Progenitor cell of endocrine pancreas (in vitro differentiated cells): ENCODE results near the gene GSTM3. TPM values are rescaled to one million over a fixed set of nuclear protein-coding genes. Genes with fewer than 3 reads are reported as not detected.

ENCODE experiments used
- DNase-seq: peaks from one replicate; pipeline ENCODE4 v3.0.0; 2021; ENCODE audit warnings: low spot score; ENCODE audit not compliant: unreplicated experiment
- H3K27ac Mint-ChIP-seq: 2 replicates; pipeline ENCODE4 v1.8.0; 2021; ENCODE audit warnings: mild to moderate bottlenecking, moderate library complexity, mixed read lengths
- H3K27me3 Mint-ChIP-seq: 2 replicates; pipeline ENCODE4 v1.8.0; 2021; ENCODE audit warnings: mixed read lengths
- H3K36me3 Mint-ChIP-seq: 2 replicates; pipeline ENCODE4 v1.8.0; 2022; ENCODE audit warnings: mixed read lengths; ENCODE audit not compliant: insufficient read depth
- H3K4me1 Mint-ChIP-seq: 2 replicates; pipeline ENCODE4 v1.8.0; 2021; ENCODE audit warnings: low read depth, mixed read lengths
- H3K4me3 Mint-ChIP-seq: 2 replicates; pipeline ENCODE4 v1.8.0; 2021; ENCODE audit warnings: low read depth, mild to moderate bottlenecking, moderate library complexity, mixed read lengths
- H3K9me3 Mint-ChIP-seq: 2 replicates; pipeline ENCODE4 v1.8.0; 2021; ENCODE audit warnings: low read depth, mixed read lengths
- CTCF ChIP-seq: fragments of 200-600 bp; sonication (generic); IDR thresholded peaks from one replicate; pipeline ENCODE4 v1.5.0; 2021; ENCODE audit warnings: antibody characterized with exemption, mild to moderate bottlenecking; ENCODE audit not compliant: unreplicated experiment
- total RNA-seq: library from RNA; stranded (reverse); gene quantifications from 2 replicates; pipeline ENCODE4 v1.2.1, GENCODE V29; 2021

The GSTM3 gene
- total RNA-seq, 1 donor from 2014 or later: 83.1 TPM

GRCh38 chr1:109780982-109781381, 40.1 kb upstream of the GSTM3 start:
- H3K27ac Mint-ChIP-seq: no peak overlapping the region
- H3K4me3 Mint-ChIP-seq: no peak overlapping the region

GRCh38 chr1:109777980-109778625, 37.3 kb upstream of the GSTM3 start:
- peaks cover 8% of the 10 kb centered on the region for H3K4me1 Mint-ChIP-seq
- H3K4me3 Mint-ChIP-seq: no peak overlapping the region
- TF ChIP-seq CTCF: no peak
- H3K27me3 Mint-ChIP-seq: no peaks in the 10 kb centered on the region
- H3K9me3 Mint-ChIP-seq: peaks cover 4% of the 10 kb centered on the region
- DNase-seq: no peak
- H3K27ac Mint-ChIP-seq: no peak overlapping the region
- H3K36me3 Mint-ChIP-seq: peaks cover 2% of the 10 kb centered on the region

More at GRCh38 chr1:109780982-109781381, 40.1 kb upstream of the GSTM3 start:
- Mint-ChIP-seq H3K9me3 (peaks cover 4% of the 10 kb centered on the region), H3K27me3 (no peaks in the 10 kb centered on the region), H3K36me3 (peaks cover 2% of the 10 kb centered on the region), H3K4me1 (peaks cover 15% of the 10 kb centered on the region)
- DNase-seq: no peak
- no peak for TF ChIP-seq CTCF

DNA sequence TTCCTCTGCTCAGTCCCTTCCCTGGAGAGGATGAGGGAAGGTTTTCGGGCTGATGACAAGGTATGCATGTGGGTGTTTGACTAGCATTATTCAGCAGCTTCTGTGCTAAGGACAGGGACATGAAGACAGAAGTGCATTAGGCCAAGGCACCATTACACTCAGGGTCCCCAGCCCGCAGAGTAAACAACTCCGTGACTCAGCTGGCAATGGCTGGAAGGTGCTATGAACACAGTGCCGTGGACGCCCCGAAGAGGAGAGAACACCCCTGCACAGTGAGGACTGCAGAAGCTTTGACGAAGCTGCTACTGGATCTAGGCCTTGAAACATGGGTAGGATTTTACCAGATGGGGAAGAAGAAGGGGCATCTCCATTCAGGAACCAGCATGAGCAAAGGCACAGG, 36.6 kb upstream of the GSTM3 start:
- no peaks in the 10 kb centered on the region for H3K27me3 Mint-ChIP-seq
- peaks cover 2% of the 10 kb centered on the region for H3K36me3 Mint-ChIP-seq
- H3K4me3 Mint-ChIP-seq: no peak overlapping the region
- DNase-seq: no peak
- no peak overlapping the region for H3K27ac Mint-ChIP-seq
- TF ChIP-seq CTCF: no peak
- peaks cover 4% of the 10 kb centered on the region for H3K9me3 Mint-ChIP-seq
- peaks cover 1% of the 10 kb centered on the region for H3K4me1 Mint-ChIP-seq

- H3K27ac Mint-ChIP-seq: no peak overlapping the region
- TF ChIP-seq CTCF: peak; percentile 96
- DNase-seq: peak; percentile 76
Measured at GRCh38 chr1:109776911-109777310, 36.1 kb upstream of the GSTM3 start.

DNA sequence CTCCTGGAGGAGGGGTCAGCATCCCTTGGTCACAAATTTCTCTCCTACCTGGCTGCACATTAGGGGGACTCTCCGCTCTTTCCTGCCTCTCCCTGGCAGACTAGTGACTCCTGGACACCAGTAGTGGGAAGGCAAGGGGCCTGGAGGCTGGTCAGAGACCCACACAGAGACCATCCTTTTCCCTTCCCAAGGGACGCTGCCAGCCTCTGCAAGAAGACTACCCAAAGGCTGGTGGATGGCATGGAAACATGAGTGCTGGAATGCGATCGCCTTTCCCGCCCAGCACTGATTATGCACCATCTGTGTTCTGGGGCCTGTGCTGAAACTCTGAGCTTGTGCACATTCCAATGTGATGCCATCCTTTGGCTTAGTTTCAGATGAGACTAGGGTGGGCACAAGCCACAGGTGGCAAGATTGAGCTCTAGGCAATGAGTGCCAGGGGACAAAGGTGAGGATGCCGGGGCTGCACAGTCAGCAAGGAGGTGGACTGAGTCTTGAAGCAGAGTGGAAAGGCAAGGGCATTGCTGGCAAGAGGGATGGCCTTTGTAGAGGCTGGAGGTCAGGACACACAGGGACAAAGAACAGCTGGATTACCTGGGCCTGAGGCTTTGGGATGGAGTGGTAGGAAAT, 35.5 kb upstream of the GSTM3 start:
- Mint-ChIP-seq H3K27me3 (no peaks in the 10 kb centered on the region), H3K4me3 (no peak overlapping the region), H3K36me3 (peaks cover 2% of the 10 kb centered on the region), H3K27ac (no peak overlapping the region), H3K9me3 (peaks cover 4% of the 10 kb centered on the region), H3K4me1 (no peaks in the 10 kb centered on the region)
- DNase-seq: no peak
- TF ChIP-seq CTCF: no peak

More at GRCh38 chr1:109776911-109777310, 36.1 kb upstream of the GSTM3 start:
- H3K4me3 Mint-ChIP-seq: no peak overlapping the region
- peaks cover 4% of the 10 kb centered on the region for H3K9me3 Mint-ChIP-seq
- no peaks in the 10 kb centered on the region for H3K4me1 Mint-ChIP-seq
- H3K27me3 Mint-ChIP-seq: no peaks in the 10 kb centered on the region
- peaks cover 2% of the 10 kb centered on the region for H3K36me3 Mint-ChIP-seq
